GM04504 (cell line): ENCODE measurements around the gene TNP1.

Experiments
- DNase-seq: peaks from one replicate; pipeline ENCODE4 v3.0.0-alpha.2; 2012; ENCODE audit warnings: low read depth

The TNP1 gene

DNA sequence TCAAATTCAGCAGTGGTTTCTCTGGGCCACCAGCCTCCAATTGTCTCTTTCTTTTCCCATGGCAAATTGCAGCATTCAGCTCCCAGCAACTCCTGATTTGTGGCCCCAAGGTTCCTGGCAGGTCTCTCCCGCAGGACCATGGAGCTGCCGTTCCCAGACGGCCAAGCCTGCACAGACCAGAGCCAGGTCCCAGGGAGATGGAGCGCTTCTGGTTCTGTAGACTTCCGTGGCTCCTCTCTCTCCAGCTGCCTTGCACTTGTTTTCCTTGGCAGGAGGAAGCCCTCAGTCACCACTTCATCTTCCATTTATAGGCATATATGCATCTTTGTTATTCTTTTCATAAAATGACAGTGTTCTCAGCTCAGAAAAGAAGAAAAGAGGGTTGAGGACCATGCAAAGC lies 21.7 kb downstream of the TNP1 start:
- no peak for DNase-seq

DNA sequence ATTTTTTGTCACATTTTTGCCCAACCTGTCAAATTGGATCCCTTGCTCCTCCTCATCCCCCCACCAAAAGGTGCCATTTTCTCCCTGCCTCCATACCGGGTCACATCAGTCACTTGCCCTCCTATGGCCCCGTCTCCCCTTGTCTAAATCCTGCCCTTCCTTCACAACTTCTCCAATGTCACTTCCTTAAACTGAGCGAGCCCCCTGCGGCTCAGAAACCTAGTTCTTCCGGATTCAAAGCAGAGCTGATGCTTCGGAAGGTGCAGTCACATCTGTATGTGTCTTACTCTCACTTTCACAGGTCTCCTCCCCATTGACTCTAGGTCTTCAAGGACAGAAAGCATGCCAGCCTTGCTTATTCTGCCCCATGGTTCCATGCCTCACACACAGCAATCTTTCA lies 22.1 kb downstream of the TNP1 start:
- DNase-seq, result no peak

DNA sequence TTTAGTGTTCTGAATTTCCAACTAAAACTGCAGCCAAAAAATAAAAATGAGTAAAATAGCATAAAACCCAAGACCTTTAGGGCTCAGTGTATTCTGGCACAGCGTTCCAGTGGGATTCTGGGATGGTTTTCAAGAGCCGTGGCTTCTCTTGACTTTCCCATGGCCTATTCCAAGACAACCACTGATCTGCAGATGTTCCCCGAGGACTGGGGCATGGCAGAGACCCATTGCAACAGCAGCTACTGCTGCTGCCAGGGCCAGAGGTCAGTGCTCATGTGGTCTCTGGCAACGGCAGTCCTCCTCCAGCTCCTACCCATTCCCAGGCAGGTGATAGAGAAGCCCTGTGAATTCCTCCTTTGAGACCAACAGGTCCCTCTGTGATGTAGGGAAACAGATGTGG lies 26.8 kb downstream of the TNP1 start:
- no peak for DNase-seq

- DNase-seq, result no peak
Measured at GRCh38 chr2:216830346-216830745, 29.5 kb downstream of the TNP1 start.

- DNase-seq, result peak; percentile 14
Measured at GRCh38 chr2:216829533-216829932, 30.3 kb downstream of the TNP1 start.

DNA sequence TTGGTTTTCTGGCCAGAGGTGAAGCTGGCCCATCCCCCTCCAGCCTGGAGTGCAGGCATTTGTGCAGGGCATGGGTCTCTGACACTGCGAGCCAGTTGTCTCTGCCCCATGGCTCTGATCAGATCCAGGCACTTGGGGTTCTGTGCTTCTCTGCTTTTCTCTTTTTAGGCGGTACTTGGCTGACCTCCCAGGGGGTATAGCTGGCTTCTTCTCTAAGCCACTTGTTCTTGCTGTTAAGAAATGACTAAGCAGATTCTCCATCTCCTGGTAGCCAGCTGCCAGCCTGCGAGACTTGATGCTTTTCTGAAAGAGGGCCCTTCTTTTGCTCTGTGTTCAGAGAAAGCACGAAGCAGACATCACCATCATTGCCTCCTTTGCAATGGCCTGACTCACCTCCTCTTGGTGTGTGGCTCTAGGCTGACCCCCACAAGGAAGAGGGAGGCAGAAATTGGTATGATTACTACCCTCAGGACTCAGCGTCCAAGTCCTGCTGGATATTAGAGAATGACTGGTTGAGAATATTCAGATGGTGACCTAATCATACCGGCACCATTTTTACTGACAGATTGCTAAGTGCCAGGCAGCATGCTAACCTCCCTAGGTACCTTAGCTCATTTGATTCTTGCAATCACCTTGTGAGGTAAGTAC lies 32.7 kb downstream of the TNP1 start:
- no peak for DNase-seq

- DNase-seq, result no peak
Measured at GRCh38 chr2:216822470-216822869, 37.4 kb downstream of the TNP1 start.

- no peak for DNase-seq
Measured at GRCh38 chr2:216820709-216821108, 39.2 kb downstream of the TNP1 start.

GRCh38 chr2:216819766-216820165 lies 40.1 kb downstream of the TNP1 start:
- DNase-seq, result no peak

DNA sequence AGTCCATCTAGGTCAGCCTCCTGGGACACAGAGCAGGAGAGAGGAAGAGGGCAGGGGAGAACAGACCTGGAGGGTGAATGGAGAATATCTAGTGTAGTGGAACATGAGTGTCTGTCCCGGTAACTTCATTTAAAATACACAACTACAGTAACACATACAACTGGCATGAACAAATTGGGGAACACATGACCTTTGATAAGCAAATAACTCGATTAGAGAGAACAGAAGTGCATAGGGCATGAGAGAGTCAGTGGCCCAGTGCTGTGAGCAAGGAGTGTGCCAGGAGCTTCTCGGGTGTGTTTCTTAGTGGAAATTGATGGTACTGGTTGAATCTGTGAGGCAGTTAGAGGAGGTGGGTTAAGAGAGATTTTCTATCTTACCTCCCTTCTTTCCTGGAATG lies 40.8 kb downstream of the TNP1 start:
- DNase-seq, result no peak

GRCh38 chr2:216810399-216811160 lies 49.3 kb downstream of the TNP1 start:
- no peak for DNase-seq
